Activated T-helper 9 cell treated with anti-CD3 and anti-CD28 coated beads, Interleukin-2, amount 50 U/mL, for 16 hours (primary cell): ENCODE measurements around the gene FOXG1.

ENCODE experiments used
- DNase-seq: peaks from one replicate; pipeline ENCODE4 v3.0.0-alpha.2; 2020; ENCODE audit warnings: low read depth

FOXG1 gene

GRCh38 chr14:28777471-28778137 lies 11.0 kb downstream of the FOXG1 start:
- DNase-seq: no peak

- no peak for DNase-seq
Measured at GRCh38 chr14:28778138-28779117, 11.8 kb downstream of the FOXG1 start.

- DNase-seq: no peak
Measured at GRCh38 chr14:28779456-28779855, 12.9 kb downstream of the FOXG1 start.

- DNase-seq: no peak
Measured at GRCh38 chr14:28780843-28781820, 14.5 kb downstream of the FOXG1 start.

- DNase-seq: no peak
Measured at GRCh38 chr14:28782301-28782700, 15.7 kb downstream of the FOXG1 start.

GRCh38 chr14:28783664-28784063 lies 17.1 kb downstream of the FOXG1 start:
- no peak for DNase-seq

- no peak for DNase-seq
Measured at GRCh38 chr14:28784096-28785048, 17.8 kb downstream of the FOXG1 start.

- no peak for DNase-seq
Measured at GRCh38 chr14:28785096-28785952, 18.7 kb downstream of the FOXG1 start.

- no peak for DNase-seq
Measured at GRCh38 chr14:28807518-28807917, 40.9 kb downstream of the FOXG1 start.

- DNase-seq: no peak
Measured at GRCh38 chr14:28813810-28814209, 47.2 kb downstream of the FOXG1 start.
